Measurements from ENCODE around the gene SMG6. TPM values are rescaled to one million over a fixed set of nuclear protein-coding genes. Genes with fewer than 3 reads are reported as not detected.

SMG6 gene
- total RNA-seq, 2 experiments from 2014 or later: 39.3 to 39.7 TPM

DNA sequence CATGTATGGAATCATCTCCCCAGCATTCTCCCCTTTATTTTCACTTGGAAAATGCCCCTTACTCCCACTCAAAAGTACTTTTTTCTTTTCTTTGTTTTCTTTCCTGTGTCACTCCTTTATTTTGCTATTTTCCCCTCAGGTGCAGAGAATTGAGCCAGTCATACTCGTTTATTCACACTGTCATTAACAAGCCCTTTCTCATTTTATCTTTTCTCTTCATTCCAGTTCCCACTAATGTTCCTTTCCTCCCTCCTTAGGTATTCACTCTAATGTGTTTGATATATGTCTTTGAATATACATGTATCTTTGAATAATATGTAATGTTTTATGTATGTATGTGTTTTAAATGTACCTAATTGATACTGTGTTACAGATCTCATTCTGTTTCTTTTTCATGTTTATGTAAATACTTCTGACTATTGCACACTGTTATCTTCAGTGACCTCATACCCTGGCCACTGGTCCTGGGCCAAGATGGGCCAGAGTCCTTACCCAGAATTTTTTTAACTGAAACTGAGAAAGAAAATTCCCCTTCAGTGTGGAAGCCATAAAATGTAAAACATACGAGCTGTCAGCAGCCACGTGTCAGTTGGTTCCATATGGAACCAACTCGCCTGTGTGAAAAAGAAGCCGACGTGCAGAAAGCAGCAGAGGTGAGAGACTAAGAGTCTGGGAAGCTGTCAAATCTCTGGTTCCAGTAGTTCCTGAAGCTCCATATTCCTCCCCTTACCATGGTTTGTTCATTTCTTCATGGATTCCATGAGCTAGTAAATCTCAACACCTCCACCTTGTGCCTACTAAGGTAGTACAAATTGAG is 6.0 kb upstream of the SMG6 start:
- H3K27me3 ChIP-seq (ENCODE audit: control insufficient read depth in 1 of 2, insufficient read depth in 2 of 2, low read length in 2 of 2): no peaks in the 10 kb centered on the region
- H3K4me3 ChIP-seq (ENCODE audit: low read length): no peak overlapping the region
- H3K4me1 Mint-ChIP-seq (ENCODE audit: low read depth): peaks cover 24% of the 10 kb centered on the region
- CTCF ChIA-PET: no interaction called here
- ATAC-seq (ENCODE audit: poor library complexity) (no peak), DNase-seq (no peak)
- intact Hi-C loops (cut with DNase I, micrococcal nuclease): no loop called here
- H3K9me3 ChIP-seq (ENCODE audit: control insufficient read depth in 1 of 2, insufficient read depth in 1 of 2, low read length in 2 of 2): no peaks in the 10 kb centered on the region
- peaks cover 3% of the 10 kb centered on the region for H3K4me1 ChIP-seq (ENCODE audit: insufficient read depth, low read length)
- H3K27ac Mint-ChIP-seq: no peak overlapping the region
- H3K9me3 Mint-ChIP-seq: no peaks in the 10 kb centered on the region
- H3K27me3 Mint-ChIP-seq: no peaks in the 10 kb centered on the region
- POLR2A ChIA-PET: no interaction called here
- no peaks in the 10 kb centered on the region for H3K36me3 Mint-ChIP-seq (ENCODE audit: low read depth)
- H3K36me3 ChIP-seq (ENCODE audit: insufficient read depth, low read length): no peaks in the 10 kb centered on the region
- TF ChIP-seq, protein P1, sequence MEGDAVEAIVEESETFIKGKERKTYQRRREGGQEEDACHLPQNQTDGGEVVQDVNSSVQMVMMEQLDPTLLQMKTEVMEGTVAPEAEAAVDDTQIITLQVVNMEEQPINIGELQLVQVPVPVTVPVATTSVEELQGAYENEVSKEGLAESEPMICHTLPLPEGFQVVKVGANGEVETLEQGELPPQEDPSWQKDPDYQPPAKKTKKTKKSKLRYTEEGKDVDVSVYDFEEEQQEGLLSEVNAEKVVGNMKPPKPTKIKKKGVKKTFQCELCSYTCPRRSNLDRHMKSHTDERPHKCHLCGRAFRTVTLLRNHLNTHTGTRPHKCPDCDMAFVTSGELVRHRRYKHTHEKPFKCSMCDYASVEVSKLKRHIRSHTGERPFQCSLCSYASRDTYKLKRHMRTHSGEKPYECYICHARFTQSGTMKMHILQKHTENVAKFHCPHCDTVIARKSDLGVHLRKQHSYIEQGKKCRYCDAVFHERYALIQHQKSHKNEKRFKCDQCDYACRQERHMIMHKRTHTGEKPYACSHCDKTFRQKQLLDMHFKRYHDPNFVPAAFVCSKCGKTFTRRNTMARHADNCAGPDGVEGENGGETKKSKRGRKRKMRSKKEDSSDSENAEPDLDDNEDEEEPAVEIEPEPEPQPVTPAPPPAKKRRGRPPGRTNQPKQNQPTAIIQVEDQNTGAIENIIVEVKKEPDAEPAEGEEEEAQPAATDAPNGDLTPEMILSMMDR (IDR thresholded peaks at IDR 0.05): no peak
- H3K4me3 Mint-ChIP-seq: no peak overlapping the region
- H3K27ac ChIP-seq (ENCODE audit: low read depth in 1 of 2, low read length in 2 of 2): no peak overlapping the region

DNA sequence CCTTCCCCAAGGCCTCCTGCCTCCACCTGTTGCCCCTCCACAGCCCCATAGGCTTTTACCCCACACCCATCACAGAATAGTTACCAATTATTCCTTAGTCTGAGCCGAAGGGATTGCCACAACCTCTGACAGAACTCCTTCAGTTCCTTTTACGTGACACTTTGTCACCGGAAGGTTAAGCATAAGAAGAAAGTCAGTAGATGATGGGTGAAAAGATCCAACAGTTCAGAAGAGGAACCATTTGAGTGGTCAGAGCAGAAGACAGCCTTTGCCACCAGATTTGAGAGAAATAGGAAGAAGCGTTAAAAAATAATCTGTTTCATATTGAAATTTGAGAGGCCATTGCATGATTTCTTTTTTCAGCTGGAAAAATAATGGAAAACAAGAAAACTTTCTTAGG is 1.3 kb upstream of the SMG6 start:
- Mint-ChIP-seq H3K27me3 (no peaks in the 10 kb centered on the region), H3K4me3 (peak overlapping the region; percentile 76), H3K27ac (no peak overlapping the region), H3K36me3 (ENCODE audit: low read depth) (peaks cover 16% of the 10 kb centered on the region), H3K9me3 (no peaks in the 10 kb centered on the region), H3K4me1 (ENCODE audit: low read depth) (peaks cover 50% of the 10 kb centered on the region)
- H3K4me3 ChIP-seq (ENCODE audit: low read length): no peak overlapping the region
- H3K27me3 ChIP-seq (ENCODE audit: control insufficient read depth in 1 of 2, insufficient read depth in 2 of 2, low read length in 2 of 2): no peaks in the 10 kb centered on the region
- CTCF ChIA-PET: interaction anchor here (1.4 kb wide), 1 partner anchor 48 kb away, joined by 3 read pairs; no protein-coding TSS in a partner anchor
- H3K27ac ChIP-seq (ENCODE audit: low read depth in 1 of 2, low read length in 2 of 2): no peak overlapping the region
- no peaks in the 10 kb centered on the region for H3K9me3 ChIP-seq (ENCODE audit: control insufficient read depth in 1 of 2, insufficient read depth in 1 of 2, low read length in 2 of 2)
- intact Hi-C loops (cut with DNase I, micrococcal nuclease): loop anchor here in 1 of 2 experiments (1.0 to 5.0 kb wide), 3 partner anchors 30 to 478 kb away; partner anchors contain the start of gene SMYD4
- POLR2A ChIA-PET: interaction anchor here (1.2 kb wide), 1 partner anchor 31 kb away, joined by 4 read pairs; the partner anchor contains the start of gene TSR1
- TF ChIP-seq, protein P1 (IDR thresholded peaks at IDR 0.05): no peak
- peaks cover 30% of the 10 kb centered on the region for H3K4me1 ChIP-seq (ENCODE audit: insufficient read depth, low read length)
- H3K36me3 ChIP-seq (ENCODE audit: insufficient read depth, low read length): peaks cover 10% of the 10 kb centered on the region
- DNase-seq: no peak
- ATAC-seq (ENCODE audit: poor library complexity): no peak

DNA sequence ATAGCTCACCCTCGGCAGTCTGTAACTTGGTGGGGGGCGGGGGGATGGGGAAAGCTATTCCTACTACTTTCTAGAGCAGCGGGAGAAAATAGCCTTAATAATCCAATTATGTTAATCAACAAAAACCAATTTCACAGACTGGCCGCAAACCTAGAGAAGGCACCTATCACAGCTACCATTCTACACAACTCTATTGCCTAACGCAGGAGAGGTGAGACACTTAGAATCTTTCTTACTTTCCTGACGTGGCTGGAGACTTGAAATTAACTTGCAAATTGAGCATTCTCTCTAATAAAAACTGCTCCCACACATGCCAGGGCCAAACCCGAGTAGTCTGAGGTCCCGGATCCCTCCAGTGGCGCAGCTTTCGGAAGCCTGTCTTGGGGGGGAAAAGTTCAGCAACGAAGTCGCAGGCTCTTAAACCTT is 794 bp downstream of the SMG6 start:
- Mint-ChIP-seq H3K27ac (peak overlapping the region; percentile 90), H3K36me3 (ENCODE audit: low read depth) (peaks cover 36% of the 10 kb centered on the region), H3K4me3 (peak overlapping the region; percentile 98), H3K27me3 (no peaks in the 10 kb centered on the region), H3K9me3 (no peaks in the 10 kb centered on the region), H3K4me1 (ENCODE audit: low read depth) (peaks cover 59% of the 10 kb centered on the region)
- TF ChIP-seq, protein P1 (IDR thresholded peaks at IDR 0.05): no peak
- ATAC-seq (ENCODE audit: poor library complexity) (peak; percentile 1), DNase-seq (peak in 3 of 14 experiments; percentile 7 to 46 (median 31))
- Histone ChIP-seq H3K4me3 (ENCODE audit: low read length) (peak overlapping the region; percentile 94), H3K4me1 (ENCODE audit: insufficient read depth, low read length) (peaks cover 30% of the 10 kb centered on the region), H3K27me3 (ENCODE audit: control insufficient read depth in 1 of 2, insufficient read depth in 2 of 2, low read length in 2 of 2) (no peaks in the 10 kb centered on the region), H3K36me3 (ENCODE audit: insufficient read depth, low read length) (peaks cover 27% of the 10 kb centered on the region), H3K9me3 (ENCODE audit: control insufficient read depth in 1 of 2, insufficient read depth in 1 of 2, low read length in 2 of 2) (no peaks in the 10 kb centered on the region), H3K27ac (ENCODE audit: low read depth in 1 of 2, low read length in 2 of 2) (peak overlapping the region; percentile 32 to 84)
- intact Hi-C loops (cut with DNase I, micrococcal nuclease): loop anchor here (1.0 to 5.0 kb wide), 4 partner anchors 50 to 475 kb away; partner anchors contain the start of gene SMYD4 (in 1 of the 2)
- ChIA-PET CTCF (interaction anchor here (1.0 to 1.5 kb wide), 4 partner anchors 36 to 80 kb away, joined by 3 to 6 read pairs (median 4); no protein-coding TSS in a partner anchor), POLR2A (interaction anchor here (0.8 to 2.5 kb wide), 16 partner anchors 12 to 619 kb away, joined by 3 to 50 read pairs (median 4); partner anchors contain the start of genes MNT, RPA1, SGSM2 and SMYD4)

All from CD4-positive, alpha-beta T cell (primary cell).